ENCODE measurements around the gene NHS. TPM values are rescaled to one million over a fixed set of nuclear protein-coding genes. Genes with fewer than 3 reads are reported as not detected.
"Not testable (repeated sequence)": the region's sequence is repeated elsewhere in the genome, so short reads cannot be mapped to it uniquely, and the experiment has no call there.

NHS gene
- total and polyA plus RNA-seq, 9 donors, result 1.2 to 3.0 (median 1.8) TPM

DNA sequence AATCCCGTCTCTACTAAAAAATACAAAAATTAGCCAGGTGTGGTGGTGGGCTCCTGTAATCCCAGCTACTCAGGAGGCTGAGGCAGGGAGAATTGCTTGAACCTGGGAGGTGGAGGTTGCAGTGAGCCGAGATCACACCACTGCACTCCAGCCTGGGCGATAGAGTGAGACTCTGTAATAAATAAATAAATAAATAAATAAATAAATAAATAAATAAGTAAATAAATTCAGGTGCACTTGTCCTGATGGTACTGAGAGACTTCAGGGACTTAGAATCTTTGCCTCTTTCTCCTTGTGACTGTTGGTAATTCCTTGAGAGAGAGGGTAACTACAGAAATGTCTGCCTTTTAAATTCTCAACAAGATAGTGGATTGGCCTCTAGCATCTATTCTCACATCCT is 131.4 kb downstream of the NHS start:
- H3K9me3 ChIP-seq (replicated peaks; ENCODE audit: control insufficient read depth, low read depth, low read length), result peaks cover 13% of the 10 kb centered on the region
- H3K36me3 ChIP-seq (ENCODE audit: control insufficient read depth, insufficient read depth, low read length); H3K27me3 ChIP-seq (ENCODE audit: control insufficient read depth, insufficient read depth, low read length); H3K4me3 ChIP-seq (ENCODE audit: low read length); DNase-seq; H3K27ac ChIP-seq (ENCODE audit: low read length); H3K4me1 ChIP-seq (ENCODE audit: control insufficient read depth, insufficient read depth, low read length): not testable (repeated sequence)
- no CpG with 5 or more reads among the region's 3 CpGs for WGBS (ENCODE audit: insufficient coverage)

DNA sequence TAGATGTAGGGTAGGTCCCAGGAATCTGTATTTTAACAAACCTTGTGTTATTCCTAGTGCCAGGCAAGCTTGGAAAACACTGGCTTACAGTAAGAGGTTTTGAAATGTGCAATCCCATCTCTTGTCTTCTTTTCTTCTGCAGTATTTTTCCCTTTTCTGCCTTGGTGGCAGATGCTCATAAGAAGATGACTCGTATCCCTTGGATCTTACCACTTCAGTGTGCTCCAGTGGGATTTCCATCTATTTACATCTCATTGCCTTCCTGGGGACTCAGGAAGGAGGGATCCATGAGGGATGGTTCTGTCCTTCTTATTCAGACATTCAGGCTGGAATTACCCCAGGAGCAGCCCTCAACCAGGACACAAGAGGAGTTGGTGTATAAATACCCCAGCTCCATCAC is 136.6 kb downstream of the NHS start:
- Histone ChIP-seq H3K27ac (ENCODE audit: low read length) (no peak overlapping the region), H3K9me3 (replicated peaks; ENCODE audit: control insufficient read depth, low read depth, low read length) (peaks cover 11% of the 10 kb centered on the region), H3K27me3 (ENCODE audit: control insufficient read depth, insufficient read depth, low read length) (peaks cover 12% of the 10 kb centered on the region), H3K36me3 (ENCODE audit: control insufficient read depth, insufficient read depth, low read length) (no peaks in the 10 kb centered on the region), H3K4me3 (ENCODE audit: low read length) (no peak overlapping the region), H3K4me1 (ENCODE audit: control insufficient read depth, insufficient read depth, low read length) (no peaks in the 10 kb centered on the region)
- no CpG with 5 or more reads among the region's 1 CpG for WGBS (ENCODE audit: insufficient coverage)
- DNase-seq, result no peak

DNA sequence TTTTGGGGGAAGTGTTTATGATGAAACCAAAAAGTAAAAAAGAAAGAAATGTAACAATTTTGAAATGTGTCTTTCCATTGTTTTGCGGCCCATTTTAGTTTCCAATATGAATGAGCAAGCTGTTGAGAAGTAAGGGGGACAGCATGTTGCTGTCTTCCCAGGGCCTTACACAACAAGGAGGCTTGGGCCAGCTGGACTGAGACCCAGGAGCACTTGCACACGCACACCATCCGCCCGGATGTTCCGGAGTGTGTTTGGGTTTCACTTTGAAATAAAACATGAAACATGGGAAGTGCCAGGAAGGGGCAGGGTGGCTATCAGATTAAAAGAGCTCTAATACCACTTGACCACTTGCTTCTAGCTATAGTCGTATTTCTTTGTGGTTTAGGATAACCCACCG is 144.4 kb downstream of the NHS start:
- H3K36me3 ChIP-seq (ENCODE audit: control insufficient read depth, insufficient read depth, low read length), result no peaks in the 10 kb centered on the region
- 100% methylated on average over 1 of the region's 7 CpGs for WGBS (ENCODE audit: insufficient coverage)
- no peak overlapping the region for H3K27ac ChIP-seq (ENCODE audit: low read length)
- peak; percentile 64 for DNase-seq
- H3K4me3 ChIP-seq (ENCODE audit: low read length), result no peak overlapping the region
- H3K27me3 ChIP-seq (ENCODE audit: control insufficient read depth, insufficient read depth, low read length), result peaks cover 32% of the 10 kb centered on the region
- H3K4me1 ChIP-seq (ENCODE audit: control insufficient read depth, insufficient read depth, low read length), result peaks cover 3% of the 10 kb centered on the region
- H3K9me3 ChIP-seq (replicated peaks; ENCODE audit: control insufficient read depth, low read depth, low read length), result peaks cover 4% of the 10 kb centered on the region

DNA sequence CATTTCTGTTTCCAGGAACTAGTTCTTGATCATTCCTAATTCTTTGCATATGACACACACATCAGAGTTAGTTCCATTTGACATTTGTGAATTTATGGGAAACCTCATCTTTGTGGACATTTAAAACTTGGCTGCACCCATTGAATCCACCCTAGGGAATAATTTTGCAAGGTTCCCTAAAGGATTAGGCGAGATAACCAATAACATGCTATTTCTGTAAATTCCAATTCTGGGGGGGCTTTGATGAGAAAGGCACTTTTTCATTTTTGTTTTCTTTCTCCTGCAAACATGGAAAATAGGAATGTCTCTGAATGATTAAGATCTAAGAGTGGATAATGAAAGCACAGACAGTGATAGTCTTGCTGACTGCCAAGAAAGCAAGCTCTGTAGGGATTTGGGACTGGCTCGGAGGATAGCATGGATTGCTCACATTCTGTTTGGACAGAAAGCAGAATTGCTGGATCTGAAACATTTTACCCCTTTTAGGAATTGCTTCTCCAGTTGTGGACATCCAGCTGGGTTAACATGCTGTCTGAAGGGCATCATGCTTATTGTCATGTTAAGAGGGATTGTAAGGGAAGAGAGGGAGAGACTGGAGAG is 145.1 kb downstream of the NHS start:
- Histone ChIP-seq H3K4me3 (ENCODE audit: low read length) (no peak overlapping the region), H3K36me3 (ENCODE audit: control insufficient read depth, insufficient read depth, low read length) (no peaks in the 10 kb centered on the region), H3K27me3 (ENCODE audit: control insufficient read depth, insufficient read depth, low read length) (peaks cover 30% of the 10 kb centered on the region), H3K9me3 (replicated peaks; ENCODE audit: control insufficient read depth, low read depth, low read length) (peaks cover 4% of the 10 kb centered on the region), H3K27ac (ENCODE audit: low read length) (no peak overlapping the region), H3K4me1 (ENCODE audit: control insufficient read depth, insufficient read depth, low read length) (peaks cover 3% of the 10 kb centered on the region)
- WGBS (ENCODE audit: insufficient coverage), result 67% methylated on average over 1 of the region's 2 CpGs
- DNase-seq, result peak; percentile 77

DNA sequence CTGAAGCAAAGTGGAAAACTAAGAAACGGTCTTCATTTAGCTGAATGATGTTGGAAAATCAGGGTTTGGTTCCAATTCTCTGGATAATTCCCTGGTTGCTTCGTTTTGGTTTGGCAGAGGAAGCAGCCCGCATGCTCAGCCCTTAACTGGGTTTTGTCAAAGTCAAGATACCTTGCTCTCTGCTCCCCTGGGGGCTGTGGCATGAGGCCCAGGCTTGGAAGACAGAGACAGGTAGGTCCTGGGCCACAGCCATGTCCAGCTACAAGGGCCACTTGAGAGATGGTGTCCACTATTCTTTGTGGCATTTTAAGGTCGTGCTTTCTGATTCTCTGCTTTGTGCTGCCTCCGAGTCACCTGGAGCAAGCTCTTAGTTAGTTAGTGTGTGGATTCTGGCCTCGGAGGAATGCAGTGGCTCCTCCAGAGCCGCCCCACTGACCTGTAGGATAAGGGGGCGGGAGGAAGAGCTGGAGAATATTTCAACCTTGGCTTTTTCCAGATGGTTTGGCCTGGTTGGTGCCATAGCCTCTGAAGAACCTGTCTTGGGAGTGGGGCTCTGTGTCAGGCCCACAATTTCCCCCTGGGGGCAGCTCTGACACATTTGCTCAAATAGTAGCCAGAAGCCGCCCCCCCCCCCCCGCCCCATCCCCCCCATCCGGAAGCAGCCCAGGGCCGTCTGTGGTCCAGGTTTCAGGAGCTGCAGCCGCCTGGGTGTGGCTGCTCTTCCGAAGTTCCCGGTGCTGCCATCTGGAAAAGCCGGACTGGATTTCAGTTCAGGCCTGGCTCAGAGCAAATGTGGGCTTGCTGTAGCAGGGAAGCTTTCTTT is 147.1 kb downstream of the NHS start:
- H3K4me1 ChIP-seq (ENCODE audit: control insufficient read depth, insufficient read depth, low read length), result peaks cover 3% of the 10 kb centered on the region
- H3K9me3 ChIP-seq (replicated peaks; ENCODE audit: control insufficient read depth, low read depth, low read length), result peaks cover 4% of the 10 kb centered on the region
- peaks cover 37% of the 10 kb centered on the region for H3K27me3 ChIP-seq (ENCODE audit: control insufficient read depth, insufficient read depth, low read length)
- peak; percentile 46 for DNase-seq
- 34% methylated on average over 13 of the region's 16 CpGs for WGBS (ENCODE audit: insufficient coverage)
- H3K27ac ChIP-seq (ENCODE audit: low read length), result no peak overlapping the region
- no peaks in the 10 kb centered on the region for H3K36me3 ChIP-seq (ENCODE audit: control insufficient read depth, insufficient read depth, low read length)
- H3K4me3 ChIP-seq (ENCODE audit: low read length), result no peak overlapping the region

DNA sequence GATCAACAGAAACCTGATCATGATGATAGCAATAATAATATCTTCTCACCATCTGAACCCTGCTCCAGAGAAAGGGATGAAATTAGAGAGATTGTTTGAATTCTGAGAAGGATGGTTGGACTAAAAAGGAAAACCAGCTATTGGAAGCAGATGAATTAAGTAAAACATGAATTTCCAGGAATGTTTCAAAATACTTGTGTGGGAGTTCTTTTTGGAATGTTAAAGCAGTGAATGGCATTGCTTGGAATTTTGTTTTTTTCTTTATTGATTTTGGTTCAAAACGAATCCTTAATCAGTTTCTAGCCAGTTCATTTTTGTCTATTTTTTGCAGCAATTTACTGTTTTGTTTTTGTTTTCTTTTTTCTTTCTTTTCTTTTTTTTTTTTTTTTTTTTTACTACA is 150.3 kb downstream of the NHS start:
- H3K4me1 ChIP-seq (ENCODE audit: control insufficient read depth, insufficient read depth, low read length), result peaks cover 3% of the 10 kb centered on the region
- H3K4me3 ChIP-seq (ENCODE audit: low read length), result no peak overlapping the region
- H3K36me3 ChIP-seq (ENCODE audit: control insufficient read depth, insufficient read depth, low read length), result no peaks in the 10 kb centered on the region
- WGBS (ENCODE audit: insufficient coverage), result no CpG with 5 or more reads among the region's 1 CpG
- no peaks in the 10 kb centered on the region for H3K9me3 ChIP-seq (replicated peaks; ENCODE audit: control insufficient read depth, low read depth, low read length)
- peaks cover 43% of the 10 kb centered on the region for H3K27me3 ChIP-seq (ENCODE audit: control insufficient read depth, insufficient read depth, low read length)
- no peak for DNase-seq
- no peak overlapping the region for H3K27ac ChIP-seq (ENCODE audit: low read length)

DNA sequence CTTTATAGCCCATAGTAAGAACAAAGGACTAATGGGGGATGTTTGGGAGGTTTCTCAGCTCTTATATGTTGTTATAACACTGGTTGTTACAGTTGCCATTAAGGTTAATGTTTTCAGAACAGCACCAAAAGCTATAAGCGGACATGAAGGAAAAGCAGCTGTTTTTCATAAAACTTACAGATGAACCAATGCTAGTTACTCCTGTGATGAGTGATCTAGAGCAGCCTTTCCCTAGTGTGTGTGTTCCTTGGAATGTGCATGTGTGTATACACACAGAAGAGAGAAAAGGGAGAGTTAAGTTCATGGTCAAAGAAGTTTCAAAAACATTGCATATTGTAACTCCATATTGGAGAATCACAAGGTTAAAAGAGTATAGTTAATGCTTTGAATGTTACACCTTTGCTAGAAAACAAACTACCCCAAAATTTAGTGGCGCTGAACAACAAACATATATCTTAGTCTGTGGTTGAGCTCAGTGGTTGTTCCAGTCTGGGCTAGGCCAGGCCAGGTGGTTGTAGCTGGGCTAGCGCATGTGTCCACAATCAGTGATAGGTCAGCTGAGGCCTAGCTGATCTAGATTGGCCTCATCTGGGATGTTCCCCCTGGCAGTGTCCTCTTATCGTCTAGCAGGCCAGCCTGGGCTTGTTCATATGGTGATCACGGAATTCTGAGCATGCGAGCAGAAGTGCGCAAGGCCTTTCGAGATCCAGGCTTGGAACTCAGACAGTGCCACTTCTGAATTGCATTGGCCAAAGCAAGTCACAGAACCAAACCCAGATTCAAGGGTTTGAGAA is 151.0 kb downstream of the NHS start:
- H3K27me3 ChIP-seq (ENCODE audit: control insufficient read depth, insufficient read depth, low read length), result peaks cover 46% of the 10 kb centered on the region
- DNase-seq, result no peak
- no peak overlapping the region for H3K27ac ChIP-seq (ENCODE audit: low read length)
- H3K36me3 ChIP-seq (ENCODE audit: control insufficient read depth, insufficient read depth, low read length), result no peaks in the 10 kb centered on the region
- H3K4me3 ChIP-seq (ENCODE audit: low read length), result no peak overlapping the region
- H3K4me1 ChIP-seq (ENCODE audit: control insufficient read depth, insufficient read depth, low read length), result peaks cover 3% of the 10 kb centered on the region
- WGBS (ENCODE audit: insufficient coverage), result 89% methylated on average over 6 of the region's 8 CpGs
- no peaks in the 10 kb centered on the region for H3K9me3 ChIP-seq (replicated peaks; ENCODE audit: control insufficient read depth, low read depth, low read length)

DNA sequence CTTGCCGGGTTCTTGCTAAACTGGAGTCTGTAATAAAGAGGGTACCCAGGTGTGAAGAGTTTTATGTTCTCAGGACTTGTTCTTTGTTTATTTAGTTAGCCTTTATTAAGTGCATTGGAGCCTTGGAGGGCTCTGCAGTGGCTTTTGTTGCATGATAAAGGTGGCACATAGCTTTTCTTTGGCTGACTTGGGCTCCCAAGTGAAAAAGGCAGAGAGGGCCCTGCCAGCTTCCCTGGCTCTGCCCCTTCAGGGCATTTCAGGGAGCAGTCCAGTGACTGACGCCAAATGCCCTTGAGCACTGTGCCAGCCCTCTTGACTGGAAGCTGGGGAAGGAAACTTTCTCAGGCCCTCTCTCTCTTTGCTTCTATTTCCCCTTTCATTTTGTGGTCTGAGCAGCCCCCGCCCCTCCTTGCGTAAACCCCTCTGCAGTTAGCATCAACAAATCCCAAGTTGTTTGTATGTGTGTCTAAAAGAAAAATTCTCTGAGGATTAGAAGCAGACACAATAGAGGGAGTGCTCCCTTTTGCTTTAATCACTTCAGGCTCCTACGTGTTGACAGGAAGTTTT is 152.2 kb downstream of the NHS start:
- no peak overlapping the region for H3K4me3 ChIP-seq (ENCODE audit: low read length)
- peak; percentile 19 for DNase-seq
- H3K4me1 ChIP-seq (ENCODE audit: control insufficient read depth, insufficient read depth, low read length), result no peaks in the 10 kb centered on the region
- H3K9me3 ChIP-seq (replicated peaks; ENCODE audit: control insufficient read depth, low read depth, low read length), result no peaks in the 10 kb centered on the region
- no peak overlapping the region for H3K27ac ChIP-seq (ENCODE audit: low read length)
- H3K36me3 ChIP-seq (ENCODE audit: control insufficient read depth, insufficient read depth, low read length), result no peaks in the 10 kb centered on the region
- H3K27me3 ChIP-seq (ENCODE audit: control insufficient read depth, insufficient read depth, low read length), result peaks cover 48% of the 10 kb centered on the region
- WGBS (ENCODE audit: insufficient coverage), result 50% methylated on average over 2 of the region's 5 CpGs

DNA sequence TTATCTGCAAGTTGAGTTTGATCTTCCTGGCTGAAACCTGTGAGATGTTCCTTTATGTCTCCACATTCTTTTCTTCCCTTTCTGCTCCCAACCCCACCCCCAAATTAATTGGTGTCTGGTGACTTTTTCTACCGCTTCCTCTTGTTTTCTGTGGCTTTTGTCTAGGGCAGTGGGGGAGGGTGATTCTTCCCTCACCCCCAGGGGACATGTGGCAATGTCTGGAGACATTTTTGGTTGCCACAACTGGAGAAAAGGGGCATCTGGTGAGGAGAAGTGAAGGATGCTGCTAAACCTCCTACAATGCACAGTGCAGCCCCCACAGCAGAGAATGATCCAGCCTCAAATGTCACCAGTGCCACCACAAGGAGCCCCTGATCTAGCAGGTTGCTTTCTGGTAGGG is 152.9 kb downstream of the NHS start:
- Histone ChIP-seq H3K4me1 (ENCODE audit: control insufficient read depth, insufficient read depth, low read length) (no peaks in the 10 kb centered on the region), H3K27ac (ENCODE audit: low read length) (no peak overlapping the region), H3K9me3 (replicated peaks; ENCODE audit: control insufficient read depth, low read depth, low read length) (no peaks in the 10 kb centered on the region), H3K4me3 (ENCODE audit: low read length) (no peak overlapping the region), H3K36me3 (ENCODE audit: control insufficient read depth, insufficient read depth, low read length) (no peaks in the 10 kb centered on the region), H3K27me3 (ENCODE audit: control insufficient read depth, insufficient read depth, low read length) (peaks cover 55% of the 10 kb centered on the region)
- DNase-seq, result no peak
- no CpG with 5 or more reads among the region's 1 CpG for WGBS (ENCODE audit: insufficient coverage)

Measured in muscle of leg (tissue), 11 donors.